Limb (tissue), 2 donors: ENCODE measurements around the gene TRMU.

Experiments used
- DNase-seq, 2 donors: peaks; one replicate each; pipeline ENCODE4 v3.0.0-alpha.2; 2016; ENCODE audit errors: extremely low spot score in 2 of 2

Gene TRMU

GRCh38 chr22:46336119-46337078 is 885 bp downstream of the TRMU start:
- DNase-seq: no peak

GRCh38 chr22:46337870-46338269 is 2.4 kb downstream of the TRMU start:
- DNase-seq: no peak

GRCh38 chr22:46338636-46339035 is 3.1 kb downstream of the TRMU start:
- no peak for DNase-seq

GRCh38 chr22:46339956-46340355 is 4.4 kb downstream of the TRMU start:
- DNase-seq: no peak

GRCh38 chr22:46340676-46341075 is 5.2 kb downstream of the TRMU start:
- no peak for DNase-seq

- DNase-seq: no peak
Measured at GRCh38 chr22:46346680-46347405, 11.3 kb downstream of the TRMU start.

- DNase-seq: no peak
Measured at GRCh38 chr22:46347646-46348045, 12.1 kb downstream of the TRMU start.

GRCh38 chr22:46348099-46348695 is 12.7 kb downstream of the TRMU start:
- no peak for DNase-seq

- DNase-seq: no peak
Measured at GRCh38 chr22:46349238-46349637, 13.7 kb downstream of the TRMU start.

GRCh38 chr22:46349681-46350080 is 14.2 kb downstream of the TRMU start:
- DNase-seq: no peak

- no peak for DNase-seq
Measured at GRCh38 chr22:46350121-46350520, 14.6 kb downstream of the TRMU start.

GRCh38 chr22:46350646-46351045 is 15.1 kb downstream of the TRMU start:
- no peak for DNase-seq

GRCh38 chr22:46351131-46351735 is 15.7 kb downstream of the TRMU start:
- no peak for DNase-seq

GRCh38 chr22:46351767-46352166 is 16.3 kb downstream of the TRMU start:
- no peak for DNase-seq

GRCh38 chr22:46352276-46352675 is 16.8 kb downstream of the TRMU start:
- no peak for DNase-seq

GRCh38 chr22:46352691-46353386 is 17.3 kb downstream of the TRMU start:
- DNase-seq: no peak

- no peak for DNase-seq
Measured at GRCh38 chr22:46353483-46354105, 18.1 kb downstream of the TRMU start.

GRCh38 chr22:46354176-46354992 is 18.9 kb downstream of the TRMU start:
- DNase-seq: no peak

- no peak for DNase-seq
Measured at GRCh38 chr22:46354993-46355305, 19.4 kb downstream of the TRMU start.
